NB4 (cell line): ENCODE results near the gene TMEM44.

Experiments used
- POLR2A ChIP-seq: IDR thresholded peaks from 2 replicates; pipeline ENCODE4 v1.6.1; 2011; ENCODE audit warnings: mild to moderate bottlenecking; ENCODE audit not compliant: insufficient read length; ENCODE audit errors: extremely low read depth
- TF ChIP-seq, protein P1 (sequence below): IDR thresholded peaks from one replicate; pipeline ENCODE4 v1.5.1; 2012; ENCODE audit warnings: low read depth, low read length
- TF ChIP-seq, protein P2 (sequence below): IDR thresholded peaks from 2 replicates; pipeline ENCODE4 v1.6.1; 2011; ENCODE audit warnings: low read depth, low read length

- no peak for TF ChIP-seq POLR2A
- TF ChIP-seq, protein P1, sequence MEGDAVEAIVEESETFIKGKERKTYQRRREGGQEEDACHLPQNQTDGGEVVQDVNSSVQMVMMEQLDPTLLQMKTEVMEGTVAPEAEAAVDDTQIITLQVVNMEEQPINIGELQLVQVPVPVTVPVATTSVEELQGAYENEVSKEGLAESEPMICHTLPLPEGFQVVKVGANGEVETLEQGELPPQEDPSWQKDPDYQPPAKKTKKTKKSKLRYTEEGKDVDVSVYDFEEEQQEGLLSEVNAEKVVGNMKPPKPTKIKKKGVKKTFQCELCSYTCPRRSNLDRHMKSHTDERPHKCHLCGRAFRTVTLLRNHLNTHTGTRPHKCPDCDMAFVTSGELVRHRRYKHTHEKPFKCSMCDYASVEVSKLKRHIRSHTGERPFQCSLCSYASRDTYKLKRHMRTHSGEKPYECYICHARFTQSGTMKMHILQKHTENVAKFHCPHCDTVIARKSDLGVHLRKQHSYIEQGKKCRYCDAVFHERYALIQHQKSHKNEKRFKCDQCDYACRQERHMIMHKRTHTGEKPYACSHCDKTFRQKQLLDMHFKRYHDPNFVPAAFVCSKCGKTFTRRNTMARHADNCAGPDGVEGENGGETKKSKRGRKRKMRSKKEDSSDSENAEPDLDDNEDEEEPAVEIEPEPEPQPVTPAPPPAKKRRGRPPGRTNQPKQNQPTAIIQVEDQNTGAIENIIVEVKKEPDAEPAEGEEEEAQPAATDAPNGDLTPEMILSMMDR = no peak
- TF ChIP-seq, protein P2, sequence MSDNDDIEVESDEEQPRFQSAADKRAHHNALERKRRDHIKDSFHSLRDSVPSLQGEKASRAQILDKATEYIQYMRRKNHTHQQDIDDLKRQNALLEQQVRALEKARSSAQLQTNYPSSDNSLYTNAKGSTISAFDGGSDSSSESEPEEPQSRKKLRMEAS = no peak
These were observed 44.5 kb downstream of the TMEM44 start for GRCh38 chr3:194588741-194589140.
